ENCODE results near the gene HSPA5.
"Not testable (repeated sequence)": the region's sequence is repeated elsewhere in the genome, so short reads cannot be mapped to it uniquely, and the experiment has no call there.

Gene HSPA5

GRCh38 chr9:125241000-125241862, at the start of gene HSPA5:
TSS of gene HSPA5 (minus strand) at chr9:125241343. CDS start at chr9:125241126, 217 bp downstream.
- DNase-seq: peak; percentile 98

GRCh38 chr9:125286935-125287433, 45.8 kb upstream of the HSPA5 start:
- not testable (repeated sequence) for DNase-seq

GRCh38 chr9:125284855-125285254, 43.7 kb upstream of the HSPA5 start:
- no peak for DNase-seq

GRCh38 chr9:125280945-125281344, 39.8 kb upstream of the HSPA5 start:
- no peak for DNase-seq

- DNase-seq: no peak
These were observed 36.3 kb upstream of the HSPA5 start for GRCh38 chr9:125277411-125277810.

- no peak for DNase-seq
These were observed 35.6 kb upstream of the HSPA5 start for GRCh38 chr9:125276771-125277170.

- no peak for DNase-seq
These were observed 31.6 kb upstream of the HSPA5 start for GRCh38 chr9:125272697-125273096.

GRCh38 chr9:125271081-125271480, 29.9 kb upstream of the HSPA5 start:
- no peak for DNase-seq

- DNase-seq: no peak
These were observed 27.9 kb upstream of the HSPA5 start for GRCh38 chr9:125269014-125269397.

GRCh38 chr9:125268394-125269013, 27.4 kb upstream of the HSPA5 start:
- DNase-seq: no peak

- not testable (repeated sequence) for DNase-seq
These were observed 22.9 kb upstream of the HSPA5 start for GRCh38 chr9:125264068-125264467.

- DNase-seq: no peak
These were observed 21.3 kb upstream of the HSPA5 start for GRCh38 chr9:125262294-125262991.

GRCh38 chr9:125261501-125262293, 20.6 kb upstream of the HSPA5 start, which contains the start of gene GAPVD1:
TSS of gene GAPVD1 (plus strand) at chr9:125261826. CDS start at chr9:125298922, 37,096 bp downstream.
- peak; percentile 62 for DNase-seq

- no peak for DNase-seq
These were observed 19.4 kb upstream of the HSPA5 start for GRCh38 chr9:125260561-125260960.

- no peak for DNase-seq
These were observed 17.8 kb upstream of the HSPA5 start for GRCh38 chr9:125258832-125259534.

GRCh38 chr9:125258160-125258785, 17.1 kb upstream of the HSPA5 start:
- DNase-seq: no peak

GRCh38 chr9:125255781-125256391, 14.7 kb upstream of the HSPA5 start:
- peak; percentile 23 for DNase-seq

GRCh38 chr9:125254231-125254630, 13.1 kb upstream of the HSPA5 start:
- no peak for DNase-seq

GRCh38 chr9:125246261-125246667, 5.1 kb upstream of the HSPA5 start:
- DNase-seq: no peak

- no peak for DNase-seq
These were observed 2.7 kb upstream of the HSPA5 start for GRCh38 chr9:125243792-125244260.

Data from NCI-H748 treated with DMSO at 0.1 percent for 48 hours (cell line).